GM19023 (cell line): Measurements from ENCODE around the gene ALG1.
"Not testable (repeated sequence)": the region's sequence is repeated elsewhere in the genome, so short reads cannot be mapped to it uniquely, and the experiment has no call there.

ENCODE experiments used
- ATAC-seq: cut with Tn5 transposase; IDR thresholded peaks from one replicate; pipeline ENCODE4 v1.9.1; 2021; ENCODE audit warnings: mild to moderate bottlenecking, moderate library complexity; ENCODE audit not compliant: unreplicated experiment

The ALG1 gene

DNA sequence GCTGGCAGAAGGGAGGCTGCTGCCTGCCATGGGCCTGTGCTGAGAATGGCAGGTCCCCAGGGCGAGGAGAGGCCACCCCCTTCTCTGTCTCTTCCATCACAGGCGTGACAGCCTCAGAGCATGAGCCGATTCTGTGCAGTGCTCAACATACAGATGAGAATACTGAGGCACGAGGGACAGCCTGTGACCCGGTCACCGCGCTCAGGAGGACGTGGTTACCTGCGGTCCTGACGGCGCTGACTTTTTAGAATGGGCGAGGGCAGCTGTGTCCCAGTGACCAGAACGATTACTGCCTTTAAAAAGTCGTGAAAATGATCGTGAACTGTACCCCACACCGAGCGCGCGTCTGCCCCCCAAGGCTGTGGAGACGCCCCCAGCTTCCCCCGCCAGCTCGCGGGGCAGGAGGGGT, 25.4 kb downstream of the ALG1 start:
- ATAC-seq, result not testable (repeated sequence)

GRCh38 chr16:5097470-5098220, 26.0 kb downstream of the ALG1 start, which contains the start of gene EEF2KMT:
TSS of gene EEF2KMT (minus strand) at chr16:5097795. CDS start at chr16:5097739, 56 bp downstream.
- peak; percentile 98 for ATAC-seq

DNA sequence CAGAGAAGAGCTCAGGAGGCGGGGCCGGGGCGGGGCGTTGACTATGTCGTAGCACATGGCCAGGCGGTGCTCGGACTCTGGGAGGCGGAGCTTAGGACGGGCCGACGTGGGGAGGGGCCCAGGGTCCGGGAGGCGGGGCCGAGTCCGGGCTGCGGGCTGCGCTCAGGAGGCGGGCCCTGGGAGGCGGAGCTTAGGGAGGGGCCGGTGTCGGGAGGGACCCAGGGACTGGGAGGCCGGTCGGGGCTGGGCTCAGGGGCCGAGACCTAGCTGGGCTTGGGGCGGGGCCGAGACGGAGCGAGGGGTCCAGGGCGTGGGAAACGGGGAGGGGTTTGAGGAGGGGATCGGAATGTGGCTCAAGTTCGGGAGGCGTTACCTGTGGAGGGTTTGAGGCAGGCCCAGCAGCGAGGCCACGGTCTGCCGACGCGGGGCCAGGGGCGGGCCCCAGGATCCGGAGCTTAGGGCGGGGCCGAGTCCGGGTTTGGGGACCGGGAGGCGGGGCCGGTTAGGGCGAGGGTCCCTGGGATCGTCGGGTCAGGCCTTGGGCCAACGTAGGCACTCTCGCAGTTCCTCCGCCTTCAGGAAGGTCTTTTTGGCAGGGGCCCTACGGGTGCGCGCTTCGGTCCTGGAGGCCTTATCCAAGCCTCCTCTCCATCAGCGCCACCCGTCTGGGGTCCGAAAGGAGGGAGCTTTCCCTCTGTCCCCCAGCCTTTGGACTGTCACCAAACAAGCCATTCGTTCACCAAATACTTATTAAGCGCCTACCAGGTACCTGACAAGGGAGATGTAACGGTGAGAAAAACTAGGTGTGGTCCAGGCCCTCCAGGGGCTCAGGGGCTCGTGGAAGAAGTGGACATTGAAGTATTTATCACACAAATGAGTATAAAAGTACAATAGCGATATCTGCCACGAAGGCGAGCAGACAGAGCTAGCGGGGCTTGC, 26.8 kb downstream of the ALG1 start:
- peak; percentile 74 for ATAC-seq

GRCh38 chr16:5099174-5099573, 27.5 kb downstream of the ALG1 start:
- not testable (repeated sequence) for ATAC-seq

GRCh38 chr16:5103296-5104032, 31.8 kb downstream of the ALG1 start:
- ATAC-seq, result not testable (repeated sequence)

DNA sequence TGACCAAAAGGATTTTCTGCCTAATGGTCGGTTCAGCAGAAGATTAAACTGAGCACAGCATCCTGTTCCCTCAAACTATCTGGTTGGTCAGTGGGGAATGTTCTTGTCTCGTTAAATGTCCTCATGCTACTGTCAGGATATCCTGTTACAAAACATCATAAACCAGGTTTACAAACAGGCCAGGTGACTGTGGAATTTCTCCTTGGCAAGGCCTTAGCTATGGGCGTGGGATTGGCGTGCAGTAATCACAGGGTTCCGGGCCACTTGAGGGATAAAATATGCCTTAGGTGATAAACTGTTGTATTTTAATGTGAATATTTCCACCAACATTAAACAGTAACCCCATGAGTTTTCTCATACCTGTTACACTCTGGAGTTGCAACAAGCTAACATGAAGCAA, 33.4 kb downstream of the ALG1 start:
- not testable (repeated sequence) for ATAC-seq

DNA sequence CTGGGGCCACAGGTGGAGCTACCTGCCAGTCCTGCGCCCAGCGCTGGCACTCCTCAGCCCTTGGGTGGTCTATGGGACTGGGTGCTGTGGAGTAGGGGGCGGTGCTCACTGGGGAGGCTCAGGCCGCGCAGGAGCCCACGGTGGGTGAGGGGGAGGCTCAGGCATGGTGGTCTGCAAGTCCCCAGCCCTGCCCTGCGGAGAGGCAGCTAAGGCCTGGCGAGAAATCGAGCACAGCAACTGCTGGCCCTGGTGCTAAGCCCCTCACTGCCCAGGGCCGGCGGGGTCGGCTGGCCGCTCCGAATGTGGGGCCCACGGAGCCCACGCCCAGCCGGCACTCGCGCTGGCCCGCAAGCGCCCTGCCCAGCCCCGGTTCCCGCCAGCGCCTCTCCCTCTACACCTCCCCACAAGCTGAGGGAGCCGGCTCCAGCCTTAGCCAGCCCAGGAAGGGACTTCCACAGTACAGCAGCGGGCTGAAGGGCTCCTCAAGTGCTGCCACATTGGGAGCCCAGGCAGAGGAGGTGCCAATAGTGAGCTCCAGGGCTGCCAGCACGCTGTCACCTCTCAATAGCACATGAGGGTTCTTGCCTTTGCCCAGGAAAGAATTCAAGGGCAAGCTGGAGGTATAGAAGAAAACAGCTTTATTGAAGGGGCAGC, 37.0 kb downstream of the ALG1 start:
- no peak for ATAC-seq

DNA sequence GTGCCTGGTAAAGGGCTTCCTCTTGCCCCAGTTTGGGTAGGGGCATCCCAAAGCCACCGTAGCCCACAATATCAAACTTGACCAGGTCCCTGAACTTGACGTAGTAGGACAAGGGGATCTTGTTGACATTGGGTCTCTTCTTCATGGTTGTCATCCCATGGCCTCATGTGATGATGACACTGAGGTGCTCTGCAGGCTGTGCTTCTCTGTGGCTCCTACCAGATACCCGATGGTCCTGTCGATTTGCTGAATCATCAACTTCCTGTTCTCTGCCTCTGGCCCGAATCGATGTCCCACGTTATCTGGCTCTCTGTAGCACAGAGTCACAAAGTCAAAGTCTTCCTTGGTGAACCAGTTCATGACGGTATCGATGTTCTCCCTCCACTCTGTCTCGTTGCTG, 39.3 kb downstream of the ALG1 start:
- not testable (repeated sequence) for ATAC-seq

DNA sequence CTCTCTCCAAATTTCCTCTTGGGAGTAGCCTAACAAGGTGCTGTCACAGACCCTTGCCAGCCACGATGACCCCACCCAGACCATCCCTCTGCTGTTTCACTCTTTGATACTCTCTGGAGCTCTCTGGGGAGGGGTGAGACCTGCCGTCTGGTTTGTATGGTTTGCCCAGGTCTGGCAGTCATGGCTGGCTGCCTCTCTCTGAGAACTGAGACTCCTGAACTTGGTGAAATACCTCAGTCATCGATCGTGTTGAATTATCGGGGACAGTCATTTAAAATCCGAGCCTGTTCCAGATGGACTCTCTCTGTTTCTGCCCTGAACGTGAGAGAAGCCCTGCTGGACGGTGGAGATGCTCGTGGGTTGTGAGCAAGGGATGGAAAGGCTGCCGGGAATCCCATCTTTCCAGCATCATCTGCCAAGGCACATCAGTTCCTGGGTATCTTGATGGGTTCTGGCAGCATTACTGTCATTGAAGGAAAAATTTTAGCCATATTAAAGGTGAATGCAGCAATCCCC, 45.2 kb downstream of the ALG1 start:
- ATAC-seq, result not testable (repeated sequence)

- not testable (repeated sequence) for ATAC-seq
Measured at GRCh38 chr16:5117300-5118087, 45.9 kb downstream of the ALG1 start.

DNA sequence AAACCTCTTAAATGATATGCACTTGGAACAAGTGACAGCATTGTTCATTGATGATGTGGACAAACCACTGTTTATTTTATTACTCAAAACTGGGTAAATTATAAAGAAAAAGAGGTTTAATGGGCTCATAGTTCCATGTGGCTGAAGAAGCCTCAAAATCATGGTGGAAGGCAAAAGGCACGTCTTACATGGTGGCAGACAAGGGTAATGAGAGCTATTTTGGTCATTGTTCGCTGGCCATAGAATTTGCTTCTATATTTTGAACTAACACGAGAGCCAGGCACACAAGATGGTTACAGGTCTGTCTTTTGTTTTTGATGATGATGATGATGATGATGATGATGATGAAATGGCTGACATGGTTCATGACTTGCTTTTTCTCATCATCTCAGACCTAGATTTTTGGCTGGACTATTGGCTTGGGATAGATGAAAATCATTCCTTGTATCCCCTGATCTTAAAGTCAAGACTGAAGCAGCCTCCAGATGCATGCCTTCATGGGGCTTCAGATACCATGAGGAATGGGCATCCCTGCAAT, 59.9 kb downstream of the ALG1 start:
- not testable (repeated sequence) for ATAC-seq

- ATAC-seq, result not testable (repeated sequence)
Measured at GRCh38 chr16:5132915-5133600, 61.4 kb downstream of the ALG1 start.

- not testable (repeated sequence) for ATAC-seq
Measured at GRCh38 chr16:5134739-5135452, 63.3 kb downstream of the ALG1 start.
